Right lobe of liver (tissue), 4 donors: ENCODE measurements around the gene C6orf89.

Experiments
- CTCF ChIP-seq, 4 donors: fragments of 200-600 bp in 3 of 4; fragments of 450-650 bp in 1 of 4; IDR thresholded peaks; one replicate each; pipeline versions ENCODE4 v1.5.1 to v1.8.0; 2016 to 2022; ENCODE audit warnings: antibody characterized with exemption in 4 of 4, mild to moderate bottlenecking in 2 of 4
- POLR2A ChIP-seq: fragments of 450-650 bp; IDR thresholded peaks from one replicate; pipeline ENCODE4 v1.6.1; 2017; ENCODE audit warnings: antibody characterized with exemption, mild to moderate bottlenecking
- donor health status: DM: no; HTN: no; CAD: no.
- donor health status: DM: no; HTN: no; CAD: no.
- donor health status: DM: no; HTN: yes; CAD: no.

- TF ChIP-seq CTCF (IDR thresholded peaks at IDR 0.05) (no peak), POLR2A (no peak)
Observed at GRCh38 chr6:36976007-36976264, 90.2 kb downstream of the C6orf89 start.
